Ascending aorta (tissue), 2 donors: ENCODE measurements around the gene EIF1. TPM values are rescaled to one million over a fixed set of nuclear protein-coding genes. Genes with fewer than 3 reads are reported as not detected.

Experiments used
- DNase-seq, 2 donors: peaks; one replicate each; pipeline ENCODE4 v3.0.0-alpha.2; 2019; ENCODE audit warnings: low spot score in 2 of 2
- H3K27ac ChIP-seq, 2 donors: fragments of 200-600 bp; sonication (generic); one replicate each; pipeline ENCODE4 v1.5.1; 2016 to 2017; ENCODE audit warnings: mild to moderate bottlenecking in 1 of 2
- H3K27me3 ChIP-seq: fragments of 200-600 bp; sonication (generic); one replicate; pipeline ENCODE4 v1.5.1; 2017
- H3K36me3 ChIP-seq, 2 donors: fragments of 200-600 bp; sonication (generic); one replicate each; pipeline ENCODE4 v1.5.1; 2016
- H3K4me1 ChIP-seq, 2 donors: fragments of 200-600 bp; sonication (generic); one replicate each; pipeline ENCODE4 v1.5.1; 2016 to 2017; ENCODE audit warnings: mild to moderate bottlenecking in 1 of 2
- H3K4me3 ChIP-seq, 2 donors: fragments of 200-600 bp; sonication (generic); one replicate each; pipeline ENCODE4 v1.5.1; 2016 to 2017; ENCODE audit warnings: mild to moderate bottlenecking in 1 of 2
- H3K9me3 ChIP-seq, 2 donors: fragments of 200-600 bp; sonication (generic); one replicate each; pipeline ENCODE4 v1.5.1; 2016
- CTCF ChIP-seq, 3 experiments: fragments of 200-600 bp in 2 of 3; fragments of 450-650 bp in 1 of 3; sonication (generic) in 2 of 3; IDR thresholded peaks; one replicate each; pipeline ENCODE4 v1.5.1; 2016 to 2019; ENCODE audit warnings: antibody characterized with exemption in 3 of 3, mild to moderate bottlenecking in 1 of 3, moderate library complexity in 1 of 3
- intact Hi-C: fragments of 100-400 bp; cut with DNase I; formaldehyde crosslinking; loops from one replicate; pipeline ENCODE4 v1.15.1; 2023
- total RNA-seq: library from RNA; depleted of rRNA; stranded (reverse); fragments of >200 nt; gene quantifications from one replicate; pipeline ENCODE4 v1.1.0, GENCODE V29; 2016

Gene EIF1
- total RNA-seq, 1 donor from 2014 or later, result 102 TPM

GRCh38 chr17:41654678-41655607 lies 33.7 kb upstream of the EIF1 start:
- no peaks in the 10 kb centered on the region for H3K9me3 ChIP-seq
- H3K4me3 ChIP-seq, result no peak overlapping the region
- H3K4me1 ChIP-seq, result peaks cover 4 to 11% of the 10 kb centered on the region in 2 donors
- no peak for DNase-seq
- TF ChIP-seq CTCF (IDR thresholded peaks at IDR 0.05), result no peak
- H3K27me3 ChIP-seq, result no peaks in the 10 kb centered on the region
- no peak overlapping the region for H3K27ac ChIP-seq
- intact Hi-C loops, result no loop called here
- no peaks in the 10 kb centered on the region for H3K36me3 ChIP-seq

- peaks cover 4 to 11% of the 10 kb centered on the region in 2 donors for H3K4me1 ChIP-seq
- DNase-seq, result no peak
These were observed 33.0 kb upstream of the EIF1 start for GRCh38 chr17:41655611-41656111.

GRCh38 chr17:41656249-41657023 lies 32.2 kb upstream of the EIF1 start:
- Histone ChIP-seq H3K27me3 (no peaks in the 10 kb centered on the region), H3K4me1 (peaks cover 0 to 6% of the 10 kb centered on the region in 2 donors), H3K27ac (no peak overlapping the region), H3K9me3 (no peaks in the 10 kb centered on the region), H3K36me3 (no peaks in the 10 kb centered on the region), H3K4me3 (no peak overlapping the region)
- DNase-seq, result no peak
- intact Hi-C loops, result no loop called here
- no peak for TF ChIP-seq CTCF (IDR thresholded peaks at IDR 0.05)

More at GRCh38 chr17:41655611-41656111, 33.0 kb upstream of the EIF1 start:
- no peaks in the 10 kb centered on the region for H3K36me3 ChIP-seq
- no peak overlapping the region for H3K27ac ChIP-seq
- TF ChIP-seq CTCF (IDR thresholded peaks at IDR 0.05), result no peak
- H3K9me3 ChIP-seq, result no peaks in the 10 kb centered on the region
- no peaks in the 10 kb centered on the region for H3K27me3 ChIP-seq
- H3K4me3 ChIP-seq, result no peak overlapping the region
- intact Hi-C loops, result no loop called here

- Histone ChIP-seq H3K27me3 (no peaks in the 10 kb centered on the region), H3K9me3 (no peaks in the 10 kb centered on the region), H3K36me3 (no peaks in the 10 kb centered on the region), H3K4me1 (peaks cover 0 to 4% of the 10 kb centered on the region in 2 donors), H3K27ac (no peak overlapping the region), H3K4me3 (no peak overlapping the region)
- TF ChIP-seq CTCF (IDR thresholded peaks at IDR 0.05), result no peak
- DNase-seq, result no peak
- intact Hi-C loops, result no loop called here
These were observed 31.4 kb upstream of the EIF1 start for GRCh38 chr17:41657176-41657754.

- no peak overlapping the region for H3K4me3 ChIP-seq
- intact Hi-C loops, result no loop called here
- peaks cover 0 to 4% of the 10 kb centered on the region in 2 donors for H3K4me1 ChIP-seq
- H3K9me3 ChIP-seq, result no peaks in the 10 kb centered on the region
- TF ChIP-seq CTCF (IDR thresholded peaks at IDR 0.05), result no peak
- no peak overlapping the region for H3K27ac ChIP-seq
- no peak for DNase-seq
- no peaks in the 10 kb centered on the region for H3K27me3 ChIP-seq
- H3K36me3 ChIP-seq, result no peaks in the 10 kb centered on the region
These were observed 30.7 kb upstream of the EIF1 start for GRCh38 chr17:41657936-41658335.
